AG20443 (cell line): Measurements from ENCODE around the gene HES7.
"Not testable (repeated sequence)": the region's sequence is repeated elsewhere in the genome, so short reads cannot be mapped to it uniquely, and the experiment has no call there.

ENCODE experiments used
- DNase-seq: peaks from one replicate; pipeline ENCODE4 v3.0.0; 2012; ENCODE audit warnings: low spot score, mixed read lengths

Gene HES7

GRCh38 chr17:8100763-8101162, 23.1 kb downstream of the HES7 start:
- no peak for DNase-seq

GRCh38 chr17:8100111-8100510, 23.8 kb downstream of the HES7 start:
- DNase-seq: no peak

GRCh38 chr17:8096541-8096940, 27.4 kb downstream of the HES7 start:
- DNase-seq: no peak

- no peak for DNase-seq
Measured at GRCh38 chr17:8095361-8095760, 28.5 kb downstream of the HES7 start.

GRCh38 chr17:8091033-8091687, 32.7 kb downstream of the HES7 start:
- no peak for DNase-seq

GRCh38 chr17:8089728-8090127, 34.2 kb downstream of the HES7 start:
- DNase-seq: no peak

GRCh38 chr17:8087952-8088230, 36.0 kb downstream of the HES7 start:
- DNase-seq: no peak

- no peak for DNase-seq
Measured at GRCh38 chr17:8087075-8087951, 36.6 kb downstream of the HES7 start, which contains the start of gene ALOX12B. Gene ALOX12B, minus strand, starts transcription at chr17:8087716. Its CDS starts 274 bp downstream, at chr17:8087442.

- DNase-seq: no peak
Measured at GRCh38 chr17:8084250-8084649, 39.7 kb downstream of the HES7 start.

GRCh38 chr17:8082292-8082691, 41.6 kb downstream of the HES7 start:
- no peak for DNase-seq

- no peak for DNase-seq
Measured at GRCh38 chr17:8081876-8082275, 42.0 kb downstream of the HES7 start.

- no peak for DNase-seq
Measured at GRCh38 chr17:8080799-8081219, 43.1 kb downstream of the HES7 start.

- DNase-seq: no peak
Measured at GRCh38 chr17:8080208-8080798, 43.6 kb downstream of the HES7 start.

GRCh38 chr17:8079291-8080207, 44.4 kb downstream of the HES7 start:
- peak; percentile 92 for DNase-seq

- DNase-seq: not testable (repeated sequence)
Measured at GRCh38 chr17:8077939-8078338, 46.0 kb downstream of the HES7 start.

- DNase-seq: no peak
Measured at GRCh38 chr17:8076502-8077266, 47.2 kb downstream of the HES7 start.

GRCh38 chr17:8075574-8076342, 48.1 kb downstream of the HES7 start:
- no peak for DNase-seq

GRCh38 chr17:8075081-8075480, 48.8 kb downstream of the HES7 start:
- no peak for DNase-seq

- DNase-seq: no peak
Measured at GRCh38 chr17:8074554-8074953, 49.4 kb downstream of the HES7 start.
